GM12878 (cell line): Measurements from ENCODE around the gene FCER2. TPM values are rescaled to one million over a fixed set of nuclear protein-coding genes. Genes with fewer than 3 reads are reported as not detected.
A peak's percentile ranks its signal among the peaks of the same experiment; 100 is the strongest.

Experiments used
- ATF3 ChIP-seq: IDR thresholded peaks from 2 replicates; pipeline ENCODE4 v1.6.1; 2011; ENCODE audit warnings: low read depth, mild to moderate bottlenecking, low read length, moderate library complexity, borderline replicate concordance; ENCODE audit errors: extremely low read depth
- BMI1 ChIP-seq: fragments of 450-650 bp; IDR thresholded peaks from 2 replicates; pipeline ENCODE4 v1.6.1; 2016; ENCODE audit warnings: mild to moderate bottlenecking, moderate library complexity, borderline replicate concordance
- CBFB ChIP-seq: IDR thresholded peaks from 2 replicates; pipeline ENCODE4 v1.6.1; 2016; ENCODE audit warnings: antibody characterized with exemption, low read depth
- CBX3 ChIP-seq: fragments of 200-600 bp; sonication (generic); IDR thresholded peaks from 2 replicates; pipeline ENCODE4 v1.6.1; 2016; ENCODE audit warnings: low read depth, borderline replicate concordance
- E4F1 ChIP-seq: fragments of 450-650 bp; IDR thresholded peaks from 2 replicates; pipeline ENCODE4 v1.6.1; 2018; ENCODE audit warnings: borderline replicate concordance, mild to moderate bottlenecking; ENCODE audit not compliant: partially characterized antibody
- ESRRA ChIP-seq: IDR thresholded peaks from 2 replicates; pipeline ENCODE4 v1.6.1; 2012; ENCODE audit warnings: mild to moderate bottlenecking, low read length, improper control_type of control experiment
- FOXK2 ChIP-seq: fragments of 450-650 bp; IDR thresholded peaks from 2 replicates; pipeline ENCODE4 v1.6.1; 2017; ENCODE audit warnings: mild to moderate bottlenecking, moderate library complexity
- FOXM1 ChIP-seq: IDR thresholded peaks from 2 replicates; pipeline ENCODE4 v1.6.1; 2012; ENCODE audit warnings: low read depth, mild to moderate bottlenecking, inconsistent platforms, low read length, moderate library complexity
- IKZF1 ChIP-seq: fragments of 450-650 bp; conservative IDR thresholded peaks from 2 replicates; pipeline ENCODE4 v1.6.1; 2017; ENCODE audit warnings: antibody characterized with exemption, mild to moderate bottlenecking
- KDM1A ChIP-seq: fragments of 200-600 bp; sonication (generic); IDR thresholded peaks from 2 replicates; pipeline ENCODE4 v1.6.1; 2016; ENCODE audit warnings: borderline replicate concordance
- KLF5 ChIP-seq: fragments of 450-650 bp; IDR thresholded peaks from 2 replicates; pipeline ENCODE4 v1.6.1; 2014; ENCODE audit warnings: mild to moderate bottlenecking; ENCODE audit not compliant: partially characterized antibody
- MAX ChIP-seq: IDR thresholded peaks from 2 replicates; pipeline ENCODE4 v1.6.1; 2012; ENCODE audit warnings: low read depth, low read length, improper control_type of control experiment
- MTA2 ChIP-seq: fragments of 450-650 bp; IDR thresholded peaks from 2 replicates; pipeline ENCODE4 v1.6.1; 2016; ENCODE audit warnings: low read depth, mild to moderate bottlenecking, moderate library complexity
- NR2F1 ChIP-seq: fragments of 450-650 bp; conservative IDR thresholded peaks from 2 replicates; pipeline ENCODE4 v1.6.1; 2017; ENCODE audit warnings: mild to moderate bottlenecking
- RBBP5 ChIP-seq: fragments of 200-600 bp; sonication (generic); conservative IDR thresholded peaks from 2 replicates; pipeline ENCODE4 v1.6.1; 2016
- STAT1 ChIP-seq: fragments of 450-650 bp; conservative IDR thresholded peaks from 2 replicates; pipeline ENCODE4 v1.6.1; 2014; ENCODE audit warnings: antibody characterized with exemption, mild to moderate bottlenecking
- TAF1 ChIP-seq: IDR thresholded peaks from 2 replicates; pipeline ENCODE4 v1.6.1; 2011; ENCODE audit warnings: mild to moderate bottlenecking, low read depth, low read length, borderline replicate concordance
- WRNIP1 ChIP-seq: IDR thresholded peaks from 2 replicates; pipeline ENCODE4 v1.6.1; 2011; ENCODE audit warnings: low read depth, low read length, improper control_type of control experiment, borderline replicate concordance
- ZNF592 ChIP-seq: fragments of 450-650 bp; IDR thresholded peaks from 2 replicates; pipeline ENCODE4 v1.6.1; 2017; ENCODE audit warnings: mild to moderate bottlenecking, moderate library complexity
- polyA plus RNA-seq, 11 experiments: library from polyadenylated mRNA; depleted of rRNA in 4 of 11; unstranded in 6 of 11; stranded (reverse) in 5 of 11; fragments of >200 nt; fragmentation: Nextera tagmentation in 4 of 11; fragmentation: Illumina TruSeq in 1 of 11; extraction: Ambion mirVana in 4 of 11; extraction: Trizol in 1 of 11; gene quantifications; 1 replicate in 1 of 11; 2 replicates in 10 of 11; pipeline versions ENCODE4 v1.2.1 to v1.2.3, GENCODE V29; 2011 to 2016; ENCODE audit warnings: inconsistent platforms in 2 of 11, missing spikeins in 2 of 11, low read depth in 1 of 11
- total RNA-seq, 4 experiments: library from RNA; depleted of rRNA in 3 of 4; stranded (reverse); fragments of >200 nt in 3 of 4; fragmentation: Illumina TruSeq in 1 of 4; extraction: Trizol in 1 of 4; gene quantifications; 2 replicates each; pipeline versions ENCODE4 v1.2.1 to v1.2.3, GENCODE V29; 2013 to 2021
- TF ChIP-seq, protein P1 (sequence below): fragments of 450-650 bp; formaldehyde crosslinking; IDR thresholded peaks from 2 replicates; pipeline ENCODE4 v1.4.0; 2020; ENCODE audit warnings: mild to moderate bottlenecking, moderate library complexity

Gene FCER2
- total and polyA plus RNA-seq, 10 of the 15 experiments (the other 5 are each of a cell fraction or from before 2014, with no cell fraction given): 44.0 to 424 (median 241) TPM

DNA sequence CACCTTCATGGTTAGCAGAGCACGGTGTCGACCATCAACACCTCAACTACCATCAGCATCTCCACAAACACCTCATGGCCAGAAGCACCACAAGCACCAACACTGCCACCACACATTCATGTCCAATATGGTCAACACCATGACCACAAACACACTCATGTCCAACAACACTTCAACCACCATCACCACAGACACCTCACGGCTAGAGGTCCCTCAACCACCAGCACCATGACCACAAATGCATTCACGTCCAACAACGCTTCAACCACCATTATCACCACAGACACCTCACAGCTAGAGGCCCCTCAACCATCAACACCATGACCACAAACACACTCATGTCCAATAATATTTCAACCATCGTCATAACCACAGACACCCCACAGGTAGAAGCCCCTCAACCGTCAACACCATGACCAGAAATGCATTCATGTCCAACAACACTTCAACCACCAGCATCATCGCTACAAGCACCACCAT lies 11.1 kb downstream of the FCER2 start (continued):
- no peak for TF ChIP-seq TAF1
- no peak for TF ChIP-seq RBBP5
- peak; percentile 89 for TF ChIP-seq IKZF1
- TF ChIP-seq FOXM1: peak; percentile 50; the same call in 1 of the 2 replicates
- TF ChIP-seq CBFB: peak; percentile 94
- peak; percentile 74 for TF ChIP-seq E4F1
- TF ChIP-seq, protein P1, sequence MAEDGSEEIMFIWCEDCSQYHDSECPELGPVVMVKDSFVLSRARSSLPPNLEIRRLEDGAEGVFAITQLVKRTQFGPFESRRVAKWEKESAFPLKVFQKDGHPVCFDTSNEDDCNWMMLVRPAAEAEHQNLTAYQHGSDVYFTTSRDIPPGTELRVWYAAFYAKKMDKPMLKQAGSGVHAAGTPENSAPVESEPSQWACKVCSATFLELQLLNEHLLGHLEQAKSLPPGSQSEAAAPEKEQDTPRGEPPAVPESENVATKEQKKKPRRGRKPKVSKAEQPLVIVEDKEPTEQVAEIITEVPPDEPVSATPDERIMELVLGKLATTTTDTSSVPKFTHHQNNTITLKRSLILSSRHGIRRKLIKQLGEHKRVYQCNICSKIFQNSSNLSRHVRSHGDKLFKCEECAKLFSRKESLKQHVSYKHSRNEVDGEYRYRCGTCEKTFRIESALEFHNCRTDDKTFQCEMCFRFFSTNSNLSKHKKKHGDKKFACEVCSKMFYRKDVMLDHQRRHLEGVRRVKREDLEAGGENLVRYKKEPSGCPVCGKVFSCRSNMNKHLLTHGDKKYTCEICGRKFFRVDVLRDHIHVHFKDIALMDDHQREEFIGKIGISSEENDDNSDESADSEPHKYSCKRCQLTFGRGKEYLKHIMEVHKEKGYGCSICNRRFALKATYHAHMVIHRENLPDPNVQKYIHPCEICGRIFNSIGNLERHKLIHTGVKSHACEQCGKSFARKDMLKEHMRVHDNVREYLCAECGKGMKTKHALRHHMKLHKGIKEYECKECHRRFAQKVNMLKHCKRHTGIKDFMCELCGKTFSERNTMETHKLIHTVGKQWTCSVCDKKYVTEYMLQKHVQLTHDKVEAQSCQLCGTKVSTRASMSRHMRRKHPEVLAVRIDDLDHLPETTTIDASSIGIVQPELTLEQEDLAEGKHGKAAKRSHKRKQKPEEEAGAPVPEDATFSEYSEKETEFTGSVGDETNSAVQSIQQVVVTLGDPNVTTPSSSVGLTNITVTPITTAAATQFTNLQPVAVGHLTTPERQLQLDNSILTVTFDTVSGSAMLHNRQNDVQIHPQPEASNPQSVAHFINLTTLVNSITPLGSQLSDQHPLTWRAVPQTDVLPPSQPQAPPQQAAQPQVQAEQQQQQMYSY (CRISPR knock-in tag): no peak
- TF ChIP-seq NR2F1: peak; percentile 93
- no peak for TF ChIP-seq ESRRA
- TF ChIP-seq STAT1: no peak
- no peak for TF ChIP-seq MAX
- TF ChIP-seq KLF5: no peak
- peak; percentile 83 for TF ChIP-seq BMI1
- TF ChIP-seq FOXK2: peak; percentile 72
- TF ChIP-seq MTA2: peak; percentile 97
- TF ChIP-seq ZNF592: no peak
- TF ChIP-seq CBX3: no peak
- no peak for TF ChIP-seq WRNIP1
- TF ChIP-seq ATF3: no peak
- TF ChIP-seq KDM1A: no peak
